ENCODE measurements around the gene WWOX. TPM values are rescaled to one million over a fixed set of nuclear protein-coding genes. Genes with fewer than 3 reads are reported as not detected.

Gene WWOX
- total and polyA plus RNA-seq, 2 of the 13 experiments (the other 11 are each of a cell fraction or from before 2014, with no cell fraction given): 9.1 to 37.4 TPM

DNA sequence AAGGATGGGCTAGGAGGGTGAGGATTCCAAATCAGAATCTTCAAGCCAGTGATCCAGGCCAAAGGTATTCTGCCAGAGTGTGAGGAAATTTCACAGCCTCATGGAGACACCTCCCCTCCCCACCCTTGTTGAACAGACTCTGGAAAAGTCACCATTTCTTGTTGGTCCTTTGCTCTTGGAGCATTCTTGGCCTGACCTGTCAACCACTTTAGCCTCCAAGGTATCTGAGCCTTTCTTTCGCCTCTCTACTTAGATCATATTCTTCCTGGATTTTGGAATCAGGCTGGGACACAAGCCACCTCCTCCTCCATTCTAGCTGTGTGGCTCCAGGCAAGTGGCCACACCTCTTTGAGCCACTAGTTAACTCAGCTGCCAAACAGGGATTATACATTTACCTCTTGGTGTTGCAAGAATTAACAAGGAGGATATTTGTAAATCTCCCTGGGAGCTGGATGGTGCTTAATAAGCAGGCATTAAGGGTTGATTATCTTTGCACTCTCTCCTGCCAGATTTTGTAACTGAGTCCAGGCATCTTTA is 193.5 kb downstream of the WWOX start (continued):
- TF ChIP-seq, protein P1, sequence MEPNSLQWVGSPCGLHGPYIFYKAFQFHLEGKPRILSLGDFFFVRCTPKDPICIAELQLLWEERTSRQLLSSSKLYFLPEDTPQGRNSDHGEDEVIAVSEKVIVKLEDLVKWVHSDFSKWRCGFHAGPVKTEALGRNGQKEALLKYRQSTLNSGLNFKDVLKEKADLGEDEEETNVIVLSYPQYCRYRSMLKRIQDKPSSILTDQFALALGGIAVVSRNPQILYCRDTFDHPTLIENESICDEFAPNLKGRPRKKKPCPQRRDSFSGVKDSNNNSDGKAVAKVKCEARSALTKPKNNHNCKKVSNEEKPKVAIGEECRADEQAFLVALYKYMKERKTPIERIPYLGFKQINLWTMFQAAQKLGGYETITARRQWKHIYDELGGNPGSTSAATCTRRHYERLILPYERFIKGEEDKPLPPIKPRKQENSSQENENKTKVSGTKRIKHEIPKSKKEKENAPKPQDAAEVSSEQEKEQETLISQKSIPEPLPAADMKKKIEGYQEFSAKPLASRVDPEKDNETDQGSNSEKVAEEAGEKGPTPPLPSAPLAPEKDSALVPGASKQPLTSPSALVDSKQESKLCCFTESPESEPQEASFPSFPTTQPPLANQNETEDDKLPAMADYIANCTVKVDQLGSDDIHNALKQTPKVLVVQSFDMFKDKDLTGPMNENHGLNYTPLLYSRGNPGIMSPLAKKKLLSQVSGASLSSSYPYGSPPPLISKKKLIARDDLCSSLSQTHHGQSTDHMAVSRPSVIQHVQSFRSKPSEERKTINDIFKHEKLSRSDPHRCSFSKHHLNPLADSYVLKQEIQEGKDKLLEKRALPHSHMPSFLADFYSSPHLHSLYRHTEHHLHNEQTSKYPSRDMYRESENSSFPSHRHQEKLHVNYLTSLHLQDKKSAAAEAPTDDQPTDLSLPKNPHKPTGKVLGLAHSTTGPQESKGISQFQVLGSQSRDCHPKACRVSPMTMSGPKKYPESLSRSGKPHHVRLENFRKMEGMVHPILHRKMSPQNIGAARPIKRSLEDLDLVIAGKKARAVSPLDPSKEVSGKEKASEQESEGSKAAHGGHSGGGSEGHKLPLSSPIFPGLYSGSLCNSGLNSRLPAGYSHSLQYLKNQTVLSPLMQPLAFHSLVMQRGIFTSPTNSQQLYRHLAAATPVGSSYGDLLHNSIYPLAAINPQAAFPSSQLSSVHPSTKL (CRISPR knock-in tag; IDR thresholded peaks at IDR 0.05): peak; percentile 52
- TF ChIP-seq, protein P2, sequence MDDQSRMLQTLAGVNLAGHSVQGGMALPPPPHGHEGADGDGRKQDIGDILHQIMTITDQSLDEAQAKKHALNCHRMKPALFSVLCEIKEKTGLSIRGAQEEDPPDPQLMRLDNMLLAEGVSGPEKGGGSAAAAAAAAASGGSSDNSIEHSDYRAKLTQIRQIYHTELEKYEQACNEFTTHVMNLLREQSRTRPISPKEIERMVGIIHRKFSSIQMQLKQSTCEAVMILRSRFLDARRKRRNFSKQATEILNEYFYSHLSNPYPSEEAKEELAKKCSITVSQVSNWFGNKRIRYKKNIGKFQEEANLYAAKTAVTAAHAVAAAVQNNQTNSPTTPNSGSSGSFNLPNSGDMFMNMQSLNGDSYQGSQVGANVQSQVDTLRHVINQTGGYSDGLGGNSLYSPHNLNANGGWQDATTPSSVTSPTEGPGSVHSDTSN (CRISPR knock-in tag; IDR thresholded peaks at IDR 0.05; ENCODE audit: borderline replicate concordance): no peak
- no peak for TF ChIP-seq PAWR (CRISPR knock-in tag; IDR thresholded peaks at IDR 0.05; ENCODE audit: borderline replicate concordance)
- TF ChIP-seq ZNF773 (CRISPR knock-in tag; IDR thresholded peaks at IDR 0.05; ENCODE audit: borderline replicate concordance): no peak
- no peak; the same call in 1 of the 2 replicates for TF ChIP-seq ZNF605 (CRISPR knock-in tag; IDR thresholded peaks at IDR 0.05)
- no peak for TF ChIP-seq RFX1 (IDR thresholded peaks at IDR 0.05)
- TF ChIP-seq ZBTB8A (CRISPR knock-in tag; IDR thresholded peaks at IDR 0.05; ENCODE audit: borderline replicate concordance, low read depth): no peak
- peak; percentile 48; the same call in 1 of the 2 replicates for TF ChIP-seq RBFOX2 (IDR thresholded peaks at IDR 0.05; ENCODE audit: low read depth, low read length)
- TF ChIP-seq, protein P3, sequence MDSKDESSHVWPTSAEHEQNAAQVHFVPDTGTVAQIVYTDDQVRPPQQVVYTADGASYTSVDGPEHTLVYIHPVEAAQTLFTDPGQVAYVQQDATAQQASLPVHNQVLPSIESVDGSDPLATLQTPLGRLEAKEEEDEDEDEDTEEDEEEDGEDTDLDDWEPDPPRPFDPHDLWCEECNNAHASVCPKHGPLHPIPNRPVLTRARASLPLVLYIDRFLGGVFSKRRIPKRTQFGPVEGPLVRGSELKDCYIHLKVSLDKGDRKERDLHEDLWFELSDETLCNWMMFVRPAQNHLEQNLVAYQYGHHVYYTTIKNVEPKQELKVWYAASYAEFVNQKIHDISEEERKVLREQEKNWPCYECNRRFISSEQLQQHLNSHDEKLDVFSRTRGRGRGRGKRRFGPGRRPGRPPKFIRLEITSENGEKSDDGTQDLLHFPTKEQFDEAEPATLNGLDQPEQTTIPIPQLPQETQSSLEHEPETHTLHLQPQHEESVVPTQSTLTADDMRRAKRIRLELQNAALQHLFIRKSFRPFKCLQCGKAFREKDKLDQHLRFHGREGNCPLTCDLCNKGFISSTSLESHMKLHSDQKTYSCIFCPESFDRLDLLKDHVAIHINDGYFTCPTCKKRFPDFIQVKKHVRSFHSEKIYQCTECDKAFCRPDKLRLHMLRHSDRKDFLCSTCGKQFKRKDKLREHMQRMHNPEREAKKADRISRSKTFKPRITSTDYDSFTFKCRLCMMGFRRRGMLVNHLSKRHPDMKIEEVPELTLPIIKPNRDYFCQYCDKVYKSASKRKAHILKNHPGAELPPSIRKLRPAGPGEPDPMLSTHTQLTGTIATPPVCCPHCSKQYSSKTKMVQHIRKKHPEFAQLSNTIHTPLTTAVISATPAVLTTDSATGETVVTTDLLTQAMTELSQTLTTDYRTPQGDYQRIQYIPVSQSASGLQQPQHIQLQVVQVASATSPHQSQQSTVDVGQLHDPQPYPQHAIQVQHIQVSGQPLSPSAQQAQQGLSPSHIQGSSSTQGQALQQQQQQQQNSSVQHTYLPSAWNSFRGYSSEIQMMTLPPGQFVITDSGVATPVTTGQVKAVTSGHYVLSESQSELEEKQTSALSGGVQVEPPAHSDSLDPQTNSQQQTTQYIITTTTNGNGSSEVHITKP (CRISPR knock-in tag; IDR thresholded peaks at IDR 0.05; ENCODE audit: low read depth): no peak
- TF ChIP-seq MBD4 (IDR thresholded peaks at IDR 0.05; ENCODE audit: borderline replicate concordance, low read length): no peak
- no peak for TF ChIP-seq NFRKB (IDR thresholded peaks at IDR 0.05)
- no peak for TF ChIP-seq HNRNPK (IDR thresholded peaks at IDR 0.05; ENCODE audit: low read depth, low read length, poor library complexity, severe bottlenecking)
- TF ChIP-seq, protein P4, sequence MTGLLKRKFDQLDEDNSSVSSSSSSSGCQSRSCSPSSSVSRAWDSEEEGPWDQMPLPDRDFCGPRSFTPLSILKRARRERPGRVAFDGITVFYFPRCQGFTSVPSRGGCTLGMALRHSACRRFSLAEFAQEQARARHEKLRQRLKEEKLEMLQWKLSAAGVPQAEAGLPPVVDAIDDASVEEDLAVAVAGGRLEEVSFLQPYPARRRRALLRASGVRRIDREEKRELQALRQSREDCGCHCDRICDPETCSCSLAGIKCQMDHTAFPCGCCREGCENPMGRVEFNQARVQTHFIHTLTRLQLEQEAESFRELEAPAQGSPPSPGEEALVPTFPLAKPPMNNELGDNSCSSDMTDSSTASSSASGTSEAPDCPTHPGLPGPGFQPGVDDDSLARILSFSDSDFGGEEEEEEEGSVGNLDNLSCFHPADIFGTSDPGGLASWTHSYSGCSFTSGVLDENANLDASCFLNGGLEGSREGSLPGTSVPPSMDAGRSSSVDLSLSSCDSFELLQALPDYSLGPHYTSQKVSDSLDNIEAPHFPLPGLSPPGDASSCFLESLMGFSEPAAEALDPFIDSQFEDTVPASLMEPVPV (CRISPR knock-in tag; IDR thresholded peaks at IDR 0.05): no peak
- TF ChIP-seq, protein P5, sequence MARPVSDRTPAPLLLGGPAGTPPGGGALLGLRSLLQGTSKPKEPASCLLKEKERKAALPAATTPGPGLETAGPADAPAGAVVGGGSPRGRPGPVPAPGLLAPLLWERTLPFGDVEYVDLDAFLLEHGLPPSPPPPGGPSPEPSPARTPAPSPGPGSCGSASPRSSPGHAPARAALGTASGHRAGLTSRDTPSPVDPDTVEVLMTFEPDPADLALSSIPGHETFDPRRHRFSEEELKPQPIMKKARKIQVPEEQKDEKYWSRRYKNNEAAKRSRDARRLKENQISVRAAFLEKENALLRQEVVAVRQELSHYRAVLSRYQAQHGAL (CRISPR knock-in tag; IDR thresholded peaks at IDR 0.05; ENCODE audit: not compliant biosample characterization): no peak
- TF ChIP-seq EP300 (IDR thresholded peaks at IDR 0.05; ENCODE audit: low read depth in 2 of 2, low read length in 2 of 2): peak in 1 of 2 experiments; percentile 53; a peak in 1 of 4 replicates
- no peak for TF ChIP-seq EP300 (CRISPR knock-in tag; IDR thresholded peaks at IDR 0.05; ENCODE audit: borderline replicate concordance)
- no peak for TF ChIP-seq AHR (CRISPR knock-in tag; IDR thresholded peaks at IDR 0.05)
- TF ChIP-seq FLYWCH1 (CRISPR knock-in tag; IDR thresholded peaks at IDR 0.05): no peak
